ENCODE data around the gene IFT20. TPM values are rescaled to one million over a fixed set of nuclear protein-coding genes. Genes with fewer than 3 reads are reported as not detected.
"Not testable (repeated sequence)": the region's sequence is repeated elsewhere in the genome, so short reads cannot be mapped to it uniquely, and the experiment has no call there.

Gene IFT20
- polyA plus RNA-seq, 5 donors = 54.2 to 62.2 (median 57.6) TPM

GRCh38 chr17:28317966-28318758, 17.1 kb downstream of the IFT20 start:
- DNase-seq = no peak

- no peak for DNase-seq
Observed at GRCh38 chr17:28317099-28317965, 17.9 kb downstream of the IFT20 start.

GRCh38 chr17:28315846-28316705, 19.2 kb downstream of the IFT20 start:
- no peak for DNase-seq

- DNase-seq = no peak
Observed at GRCh38 chr17:28313841-28314240, 21.4 kb downstream of the IFT20 start.

GRCh38 chr17:28306954-28307401, 28.3 kb downstream of the IFT20 start:
- no peak for DNase-seq

- DNase-seq = no peak
Observed at GRCh38 chr17:28298449-28298848, 36.8 kb downstream of the IFT20 start.

- DNase-seq = no peak
Observed at GRCh38 chr17:28295677-28296578, 39.3 kb downstream of the IFT20 start.

- no peak for DNase-seq
Observed at GRCh38 chr17:28293994-28294393, 41.3 kb downstream of the IFT20 start.

- DNase-seq = not testable (repeated sequence)
Observed at GRCh38 chr17:28292878-28293277, 42.4 kb downstream of the IFT20 start.

- DNase-seq = no peak
Observed at GRCh38 chr17:28291780-28292330, 43.4 kb downstream of the IFT20 start.

GRCh38 chr17:28290703-28291102, 44.6 kb downstream of the IFT20 start:
- no peak for DNase-seq

- no peak for DNase-seq
Observed at GRCh38 chr17:28285965-28286364, 49.3 kb downstream of the IFT20 start.

GRCh38 chr17:28282596-28282995, 52.7 kb downstream of the IFT20 start:
- no peak for DNase-seq

- DNase-seq = no peak
Observed at GRCh38 chr17:28280826-28281225, 54.4 kb downstream of the IFT20 start.

- no peak for DNase-seq
Observed at GRCh38 chr17:28279411-28279810, 55.9 kb downstream of the IFT20 start.

Other genes with a start within 250 kb of the IFT20 start
- gene TMEM97, start 16.3 kb downstream of the IFT20 start, polyA plus RNA-seq (ENCODE audit: insufficient read depth in 1 of 5, insufficient read length in 5 of 5, low replicate concordance in 1 of 5) = 10 to 100 TPM; 41.2 to 46.7 (median 42.3) TPM
- gene TNFAIP1, start 289 bp upstream of the IFT20 start, polyA plus RNA-seq (ENCODE audit: insufficient read depth in 1 of 5, insufficient read length in 5 of 5, low replicate concordance in 1 of 5) = 10 to 100 TPM; 32.2 to 42.1 (median 36.2) TPM
- 10 to 100 TPM; 56.2 to 68.3 (median 58.9) TPM for gene POLDIP2, start 22.1 kb upstream of the IFT20 start, polyA plus RNA-seq (ENCODE audit: insufficient read depth in 1 of 5, insufficient read length in 5 of 5, low replicate concordance in 1 of 5)
- gene SEBOX, start 29.7 kb upstream of the IFT20 start, polyA plus RNA-seq (ENCODE audit: insufficient read depth in 1 of 5, insufficient read length in 5 of 5, low replicate concordance in 1 of 5) = not detected
- gene VTN, start 34.8 kb upstream of the IFT20 start, polyA plus RNA-seq (ENCODE audit: insufficient read depth in 1 of 5, insufficient read length in 5 of 5, low replicate concordance in 1 of 5) = 10 to 100 TPM in 1 of 5 donors, under 1 TPM in 4; 0.35 to 11.6 (median 0.51) TPM
- gene SARM1, start 36.2 kb upstream of the IFT20 start, polyA plus RNA-seq (ENCODE audit: insufficient read depth in 1 of 5, insufficient read length in 5 of 5, low replicate concordance in 1 of 5) = 10 to 100 TPM in 4 of 5 donors, 1 to 10 TPM in 1; 8.5 to 13.4 (median 12.0) TPM
- 10 to 100 TPM in 1 of 5 donors, 1 to 10 TPM in 4; 6.4 to 10.8 (median 9.4) TPM for gene SLC46A1, start 70.7 kb upstream of the IFT20 start, polyA plus RNA-seq (ENCODE audit: insufficient read depth in 1 of 5, insufficient read length in 5 of 5, low replicate concordance in 1 of 5)
- under 1 TPM in 4 of 5 donors, not detected in 1; 0.14 to 0.48 (median 0.30) TPM for gene SLC13A2, start 138.2 kb upstream of the IFT20 start, polyA plus RNA-seq (ENCODE audit: insufficient read depth in 1 of 5, insufficient read length in 5 of 5, low replicate concordance in 1 of 5)
- gene FOXN1, start 170.9 kb upstream of the IFT20 start, polyA plus RNA-seq (ENCODE audit: insufficient read depth in 1 of 5, insufficient read length in 5 of 5, low replicate concordance in 1 of 5) = under 1 TPM in 4 of 5 donors, not detected in 1; 0.06 to 0.19 (median 0.16) TPM
- gene UNC119, start 217.2 kb upstream of the IFT20 start, polyA plus RNA-seq (ENCODE audit: insufficient read depth in 1 of 5, insufficient read length in 5 of 5, low replicate concordance in 1 of 5) = 10 to 100 TPM; 28.4 to 44.4 (median 36.3) TPM
- 10 to 100 TPM; 58.7 to 66.9 (median 62.7) TPM for gene PIGS, start 236.1 kb upstream of the IFT20 start, polyA plus RNA-seq (ENCODE audit: insufficient read depth in 1 of 5, insufficient read length in 5 of 5, low replicate concordance in 1 of 5)
- 10 to 100 TPM; 16.1 to 21.6 (median 20.2) TPM for gene ALDOC, start 241.4 kb upstream of the IFT20 start, polyA plus RNA-seq (ENCODE audit: insufficient read depth in 1 of 5, insufficient read length in 5 of 5, low replicate concordance in 1 of 5)